HG02938 (cell line): Measurements from ENCODE around the gene DUOX1.

ENCODE experiments used
- ATAC-seq: cut with Tn5 transposase; IDR thresholded peaks from one replicate; pipeline ENCODE4 v1.9.1; 2021; ENCODE audit warnings: mild to moderate bottlenecking, moderate library complexity; ENCODE audit not compliant: unreplicated experiment

DUOX1 gene

DNA sequence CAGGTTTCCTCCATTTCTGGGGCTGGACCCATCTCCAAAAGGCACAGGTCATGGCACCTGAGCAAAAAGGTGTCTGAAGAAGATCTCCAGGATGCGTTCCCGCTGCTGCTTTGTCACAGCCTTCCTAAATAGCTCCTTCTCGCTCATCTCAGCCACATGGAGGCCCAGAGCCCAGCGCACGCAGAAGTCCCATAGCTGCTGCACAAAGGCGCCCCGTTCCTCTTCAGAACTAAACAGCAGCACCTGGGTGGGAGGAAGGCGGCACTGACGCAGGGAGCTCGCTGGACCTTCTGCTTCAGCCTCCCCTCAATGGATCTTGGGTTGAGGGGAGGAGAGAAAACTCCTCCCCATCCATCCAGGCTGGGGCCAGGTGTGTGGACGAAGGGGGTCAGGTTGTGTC, 24.2 kb upstream of the DUOX1 start:
- ATAC-seq: no peak

DNA sequence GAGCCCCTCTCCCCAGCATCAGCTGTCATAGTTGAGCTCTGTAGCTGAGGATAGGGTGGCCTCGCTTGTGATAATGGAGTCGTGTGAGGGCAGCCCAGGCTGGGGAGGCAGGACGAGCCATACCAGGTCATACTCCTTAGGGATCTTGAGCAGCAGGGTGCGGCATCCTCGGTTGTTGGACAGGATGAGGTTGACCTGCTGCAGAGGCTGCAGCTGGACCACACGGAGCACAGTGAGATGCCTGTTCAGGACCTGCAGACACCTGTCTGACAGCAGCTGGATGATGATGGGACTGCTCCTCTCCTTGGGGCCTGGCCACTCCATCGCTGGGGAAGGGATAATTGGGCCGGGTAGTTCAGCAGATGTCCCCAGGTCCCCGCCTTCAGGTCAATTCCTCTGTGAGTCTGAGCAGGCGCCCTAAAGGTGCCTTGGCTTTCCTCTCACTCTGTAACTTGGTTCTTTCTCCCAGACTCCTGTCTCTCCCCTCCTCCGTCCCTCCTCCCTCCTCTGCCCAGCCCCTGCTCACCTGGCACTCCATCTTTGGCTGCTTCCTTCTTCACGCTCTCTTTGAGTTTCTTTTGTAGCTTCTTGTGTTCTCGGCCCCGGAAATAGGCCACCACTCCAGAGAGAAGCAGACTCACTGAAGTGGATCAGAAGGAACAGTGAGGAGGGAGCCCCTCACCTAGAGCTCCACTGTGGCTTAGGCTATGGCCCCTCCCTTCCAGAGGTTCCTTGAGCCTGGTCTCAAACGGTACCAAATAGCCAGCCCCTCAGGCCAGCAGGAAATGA, 23.6 kb upstream of the DUOX1 start:
- no peak for ATAC-seq

DNA sequence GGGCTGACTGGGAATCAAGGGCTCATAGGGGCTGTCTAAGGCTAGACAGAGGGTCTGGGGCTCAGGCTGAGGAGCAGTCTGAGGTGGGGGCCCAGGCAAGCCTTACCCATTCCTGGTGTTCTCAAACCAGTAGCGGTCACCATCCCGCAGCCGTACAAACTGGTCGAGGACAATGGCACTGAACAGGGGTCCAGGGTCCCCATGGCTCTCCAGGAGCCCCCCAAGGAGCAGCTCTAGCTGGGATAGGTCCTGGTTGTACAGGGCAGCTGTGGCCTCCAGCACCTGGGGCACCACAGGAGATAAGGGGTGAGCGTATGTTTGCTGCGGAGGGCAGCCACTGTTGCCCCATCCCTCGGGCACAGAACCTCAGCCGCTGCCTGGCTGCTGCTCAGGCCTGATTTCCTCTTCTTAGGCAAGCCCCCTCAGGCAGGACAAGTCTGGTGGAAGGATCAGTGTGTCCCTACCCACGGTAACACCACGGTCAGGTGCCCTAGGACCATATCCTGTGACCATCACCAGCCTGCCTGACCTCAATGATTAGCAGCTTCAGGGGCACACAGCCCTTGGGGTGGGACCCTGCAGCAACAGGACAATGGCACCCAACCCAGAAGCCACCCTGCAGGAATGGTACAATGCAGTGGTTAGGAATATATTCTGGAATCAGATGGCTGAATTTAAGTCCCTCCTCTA, 21.7 kb upstream of the DUOX1 start:
- no peak for ATAC-seq

DNA sequence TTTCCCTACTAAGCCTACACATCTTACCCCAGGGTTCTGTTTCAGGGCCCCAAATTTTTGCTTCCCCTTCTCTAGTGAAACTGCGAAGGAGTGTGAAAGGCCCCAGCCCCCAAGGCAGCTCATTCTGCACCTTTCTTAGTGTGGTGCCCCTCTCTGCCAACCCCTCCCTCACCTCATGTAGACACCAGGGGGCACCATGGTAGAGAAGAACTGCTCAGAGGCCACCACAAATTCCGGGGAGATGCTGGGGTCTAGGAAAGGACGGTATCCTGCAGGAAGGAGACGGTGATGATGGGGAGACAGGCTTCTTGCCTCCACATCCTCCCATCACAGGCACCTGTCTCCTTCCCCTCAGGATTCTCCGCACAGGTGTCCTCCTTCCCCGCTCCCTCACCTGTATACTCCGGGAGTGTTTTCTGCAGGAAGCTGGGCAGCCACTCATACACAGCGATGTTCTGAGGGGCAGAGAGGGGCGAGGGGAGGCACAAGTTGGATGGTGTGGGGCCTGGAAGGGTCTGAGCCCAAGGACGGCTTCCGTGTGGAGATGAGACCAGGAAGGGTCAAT, 19.5 kb upstream of the DUOX1 start:
- no peak for ATAC-seq

DNA sequence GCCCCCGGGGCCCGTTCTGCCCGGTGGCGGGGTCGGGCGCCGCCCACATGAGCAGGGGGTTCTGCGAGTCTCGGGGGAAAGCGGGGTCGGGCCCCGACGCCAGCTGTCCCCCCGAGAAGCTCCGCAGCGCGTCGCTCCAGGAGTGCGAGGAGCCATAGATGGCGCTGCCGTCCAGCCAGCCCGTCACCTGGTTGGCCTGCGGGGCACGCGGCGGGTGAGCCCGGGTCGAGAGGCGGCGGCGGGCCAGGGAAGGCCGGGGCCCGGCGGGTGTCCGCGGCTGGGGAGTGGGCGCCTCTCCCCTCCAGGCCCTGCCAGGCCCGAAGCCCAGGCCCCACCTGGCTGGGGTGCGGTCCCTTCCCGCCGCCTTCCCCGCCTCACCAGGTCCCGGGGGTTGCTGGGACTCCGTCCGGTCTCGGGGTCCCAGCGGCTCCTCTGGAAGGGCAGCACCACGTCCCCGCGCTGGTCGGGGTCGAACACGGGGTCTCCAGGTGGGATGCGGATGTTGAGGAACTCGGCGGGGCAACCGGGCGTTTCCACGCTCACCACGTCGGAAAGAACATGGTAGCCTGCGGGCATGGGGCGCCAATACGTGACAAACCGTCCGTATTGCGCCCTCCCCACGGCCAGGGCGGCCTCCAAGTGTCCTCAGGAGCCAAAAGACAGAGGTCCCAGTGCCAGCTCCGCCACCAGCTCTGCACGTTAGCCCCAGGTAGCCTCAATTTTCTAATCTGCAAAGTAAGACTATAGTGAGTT, 18.2 kb upstream of the DUOX1 start:
- ATAC-seq: no peak

DNA sequence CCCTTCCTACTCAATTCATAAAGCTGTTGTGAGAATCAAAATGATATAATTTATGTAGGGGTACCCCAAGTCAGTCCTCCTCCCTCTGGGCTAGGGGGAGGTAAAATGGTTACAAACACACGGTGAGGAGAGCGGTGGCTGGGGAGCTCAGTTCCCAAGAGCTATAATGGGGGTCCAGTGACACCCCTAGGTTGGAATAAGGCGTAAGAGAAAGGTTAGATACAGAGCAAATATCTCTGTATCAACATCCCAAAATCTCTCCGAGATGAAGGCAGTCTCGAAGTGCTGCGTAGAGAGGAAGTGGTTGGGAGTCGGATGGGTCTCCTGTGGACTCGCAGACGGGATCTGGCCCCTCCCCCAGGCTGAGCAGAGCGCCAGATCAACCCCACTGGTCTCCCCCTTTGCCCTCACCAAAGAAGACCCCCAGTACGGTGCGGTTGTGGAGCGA, 17.6 kb upstream of the DUOX1 start:
- no peak for ATAC-seq

DNA sequence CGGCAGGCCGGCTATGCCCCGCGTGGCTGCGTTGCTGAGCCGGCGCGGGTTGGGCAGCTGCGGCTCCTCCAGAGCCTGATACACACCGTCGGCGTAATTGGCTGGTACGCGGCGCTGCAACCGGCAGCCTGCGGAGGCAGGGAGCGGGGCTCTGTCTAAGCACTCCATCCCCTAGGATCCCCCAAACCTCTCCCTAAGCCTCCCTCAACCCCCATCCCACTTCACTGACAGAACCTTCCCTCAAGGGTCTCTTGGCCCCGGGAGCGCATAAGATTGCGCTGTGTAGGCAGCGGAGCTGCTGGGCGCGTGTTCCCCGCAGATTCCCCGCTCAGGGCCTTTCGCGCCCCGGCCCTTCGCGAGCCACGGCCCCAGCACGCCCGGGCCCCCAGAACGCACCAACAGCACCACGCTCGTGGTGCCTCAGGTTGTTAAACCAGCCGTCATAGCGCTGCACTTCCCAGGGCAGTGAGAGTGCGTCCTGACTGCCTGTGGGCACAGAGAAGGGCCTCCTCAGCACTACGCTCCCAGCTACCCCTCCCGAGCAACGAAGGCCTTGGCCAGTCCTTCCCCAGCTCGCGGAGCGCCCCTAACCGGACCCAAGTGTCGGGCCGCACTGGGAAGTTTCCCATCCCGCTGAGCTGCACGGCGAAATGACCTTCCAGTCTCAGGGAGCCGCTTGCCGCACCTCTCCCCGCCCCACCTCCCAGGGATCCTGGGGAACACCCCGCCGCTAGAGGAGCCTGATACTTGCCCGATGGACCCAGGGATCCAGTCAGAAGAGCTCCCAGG, 17.0 kb upstream of the DUOX1 start:
- ATAC-seq: no peak

DNA sequence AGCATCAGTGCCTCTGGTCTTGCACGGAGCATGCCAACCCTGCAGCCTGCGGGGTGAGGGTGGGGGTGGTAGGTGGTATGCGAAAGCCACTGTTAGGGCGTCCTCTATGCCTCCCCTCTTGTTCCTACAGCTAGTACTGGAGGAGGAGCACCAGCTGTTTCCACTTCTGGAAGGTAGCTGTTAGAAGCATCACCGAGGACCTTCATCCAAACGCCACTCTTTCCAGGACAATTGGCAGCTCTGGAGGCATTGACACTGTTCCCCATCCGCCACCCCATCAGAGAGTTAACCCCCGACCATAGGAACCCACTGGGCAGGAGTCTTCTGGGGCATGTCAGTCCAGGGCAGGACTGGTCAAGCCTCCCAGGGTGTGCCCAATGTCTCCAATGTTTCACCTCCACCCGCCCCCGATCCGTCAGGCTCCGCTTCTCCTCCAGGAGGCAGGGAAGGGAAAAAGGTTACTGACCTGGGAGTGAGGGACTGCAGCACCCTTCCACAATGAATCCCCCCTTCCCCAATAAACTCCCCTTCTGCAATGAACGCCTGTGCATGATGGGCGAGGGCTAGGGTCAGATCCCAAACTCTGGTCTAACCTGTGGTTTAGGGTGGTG, 16.3 kb upstream of the DUOX1 start:
- ATAC-seq: no peak

DNA sequence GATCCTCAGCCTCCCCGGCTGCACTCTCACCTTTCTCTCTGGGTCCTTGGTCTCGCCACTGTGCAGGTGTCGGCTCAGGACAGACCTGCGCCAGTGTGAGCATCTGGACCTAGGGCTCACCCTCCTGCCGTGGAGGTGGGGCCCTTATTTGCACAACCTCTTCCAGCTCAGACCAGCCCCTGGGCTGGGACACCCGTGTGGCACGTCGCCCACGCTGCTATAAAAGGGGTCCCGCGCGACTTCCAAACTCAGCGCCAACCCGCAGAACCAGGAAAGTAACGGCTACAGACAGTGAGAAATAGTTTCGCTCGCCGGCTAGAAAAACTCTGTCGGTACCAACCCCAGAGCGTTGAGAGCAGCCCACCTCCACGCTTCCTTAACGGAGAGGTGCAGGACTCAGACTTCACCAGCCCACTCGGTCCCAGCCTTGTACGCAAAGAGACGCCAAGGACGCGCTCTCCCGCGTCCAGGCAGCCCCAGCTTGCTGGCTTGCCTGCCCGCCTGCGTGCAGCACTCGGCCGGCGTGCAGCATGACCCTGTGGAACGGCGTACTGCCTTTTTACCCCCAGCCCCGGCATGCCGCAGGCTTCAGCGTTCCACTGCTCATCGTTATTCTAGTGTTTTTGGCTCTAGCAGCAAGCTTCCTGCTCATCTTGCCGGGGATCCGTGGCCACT, 15.6 kb upstream of the DUOX1 start, which contains the start of the genes DUOX2 and DUOXA2:
Gene DUOX2 (minus strand): TSS at position 97 of the 675 bp plus-strand sequence. CDS start 761 bp downstream, outside the sequence.
Gene DUOXA2 (plus strand): TSS at position 251 of the 675 bp plus-strand sequence. CDS start 280 bp downstream, at position 531.
- ATAC-seq: no peak

DNA sequence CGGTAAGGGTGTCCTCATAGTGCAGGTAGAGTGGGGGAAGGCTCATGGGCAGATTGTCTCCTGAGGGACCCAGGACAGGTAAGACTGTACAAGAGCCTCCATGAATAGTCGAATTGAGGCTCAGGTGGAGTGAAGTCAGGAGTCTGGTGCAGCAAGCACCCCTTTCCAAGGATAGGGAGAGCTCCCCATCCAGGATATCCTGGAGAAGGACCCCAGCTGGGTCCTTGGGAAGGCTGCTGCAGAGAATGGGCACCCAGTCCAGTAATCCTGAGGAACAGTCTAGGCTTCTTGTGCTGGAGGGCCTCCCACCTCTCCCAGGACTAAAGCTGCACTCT, 15.1 kb upstream of the DUOX1 start:
- no peak for ATAC-seq

DNA sequence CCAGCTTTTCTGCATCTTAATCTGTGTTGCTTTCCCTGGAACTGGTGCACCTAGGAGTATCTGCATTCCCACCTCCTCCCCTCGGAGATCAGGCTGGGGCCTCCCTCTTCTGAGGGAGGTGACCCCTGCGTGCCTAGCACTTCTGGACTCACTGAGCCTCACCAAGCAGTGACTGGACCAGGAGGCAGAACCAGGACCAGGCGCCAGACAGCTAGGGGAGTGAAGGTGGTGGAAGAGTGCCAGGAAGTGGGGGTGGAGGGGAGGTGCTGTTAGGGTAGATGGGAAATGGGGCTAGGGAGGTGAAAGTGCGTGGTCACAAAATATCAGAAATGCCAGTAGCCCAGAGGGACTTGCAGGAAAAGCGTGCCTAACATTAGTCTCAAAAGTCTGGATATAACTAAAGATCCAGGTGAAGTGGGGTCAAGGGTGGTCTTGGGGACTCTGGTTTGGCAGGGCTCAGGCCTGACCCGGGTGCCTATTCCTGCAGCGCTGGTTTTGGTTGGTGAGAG, 14.4 kb upstream of the DUOX1 start:
- no peak for ATAC-seq

DNA sequence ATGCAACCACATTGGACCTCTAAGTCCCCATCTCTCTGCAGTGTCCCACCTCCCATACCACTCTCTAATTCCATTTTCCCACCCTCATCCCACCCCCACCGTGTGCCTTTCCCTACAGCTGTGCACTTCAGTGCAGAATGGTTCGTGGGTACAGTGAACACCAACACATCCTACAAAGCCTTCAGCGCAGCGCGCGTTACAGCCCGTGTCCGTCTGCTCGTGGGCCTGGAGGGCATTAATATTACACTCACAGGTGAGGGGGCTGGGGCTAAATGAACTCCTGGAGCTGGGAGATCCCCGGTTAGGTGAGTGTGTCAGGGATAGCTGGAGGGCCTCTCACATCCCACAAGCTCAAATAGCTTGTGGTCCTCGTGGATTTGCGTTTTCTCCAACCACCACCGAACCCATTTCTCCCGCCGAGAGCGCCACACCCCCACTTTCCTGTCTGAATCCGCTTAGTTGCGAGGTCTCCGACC, 13.8 kb upstream of the DUOX1 start:
- no peak for ATAC-seq

DNA sequence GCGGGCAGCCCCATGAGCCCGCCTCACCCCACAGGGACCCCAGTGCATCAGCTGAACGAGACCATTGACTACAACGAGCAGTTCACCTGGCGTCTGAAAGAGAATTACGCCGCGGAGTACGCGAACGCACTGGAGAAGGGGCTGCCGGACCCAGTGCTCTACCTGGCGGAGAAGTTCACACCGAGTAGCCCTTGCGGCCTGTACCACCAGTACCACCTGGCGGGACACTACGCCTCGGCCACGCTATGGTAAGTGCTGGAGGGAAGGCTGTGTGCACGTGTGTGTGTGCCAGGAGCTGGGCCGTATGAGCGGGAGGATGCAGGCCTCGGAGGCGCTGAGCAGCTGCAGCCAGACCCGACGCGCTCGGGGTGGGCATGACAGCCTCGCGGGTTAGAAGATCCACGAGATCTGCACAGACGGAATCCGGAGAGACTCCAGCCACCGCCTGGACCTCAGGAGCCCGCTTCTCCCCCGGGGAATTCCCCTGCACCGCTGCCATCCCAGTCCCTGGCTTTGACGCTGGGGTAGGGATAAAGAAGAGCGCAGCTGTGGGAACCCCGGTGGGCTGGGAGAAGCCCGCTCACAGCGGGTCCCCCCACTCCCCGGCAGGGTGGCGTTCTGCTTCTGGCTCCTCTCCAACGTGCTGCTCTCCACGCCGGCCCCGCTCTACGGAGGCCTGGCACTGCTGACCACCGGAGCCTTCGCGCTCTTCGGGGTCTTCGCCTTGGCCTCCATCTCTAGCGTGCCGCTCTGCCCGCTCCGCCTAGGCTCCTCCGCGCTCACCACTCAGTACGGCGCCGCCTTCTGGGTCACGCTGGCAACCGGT, 13.1 kb upstream of the DUOX1 start:
- no peak for ATAC-seq

DNA sequence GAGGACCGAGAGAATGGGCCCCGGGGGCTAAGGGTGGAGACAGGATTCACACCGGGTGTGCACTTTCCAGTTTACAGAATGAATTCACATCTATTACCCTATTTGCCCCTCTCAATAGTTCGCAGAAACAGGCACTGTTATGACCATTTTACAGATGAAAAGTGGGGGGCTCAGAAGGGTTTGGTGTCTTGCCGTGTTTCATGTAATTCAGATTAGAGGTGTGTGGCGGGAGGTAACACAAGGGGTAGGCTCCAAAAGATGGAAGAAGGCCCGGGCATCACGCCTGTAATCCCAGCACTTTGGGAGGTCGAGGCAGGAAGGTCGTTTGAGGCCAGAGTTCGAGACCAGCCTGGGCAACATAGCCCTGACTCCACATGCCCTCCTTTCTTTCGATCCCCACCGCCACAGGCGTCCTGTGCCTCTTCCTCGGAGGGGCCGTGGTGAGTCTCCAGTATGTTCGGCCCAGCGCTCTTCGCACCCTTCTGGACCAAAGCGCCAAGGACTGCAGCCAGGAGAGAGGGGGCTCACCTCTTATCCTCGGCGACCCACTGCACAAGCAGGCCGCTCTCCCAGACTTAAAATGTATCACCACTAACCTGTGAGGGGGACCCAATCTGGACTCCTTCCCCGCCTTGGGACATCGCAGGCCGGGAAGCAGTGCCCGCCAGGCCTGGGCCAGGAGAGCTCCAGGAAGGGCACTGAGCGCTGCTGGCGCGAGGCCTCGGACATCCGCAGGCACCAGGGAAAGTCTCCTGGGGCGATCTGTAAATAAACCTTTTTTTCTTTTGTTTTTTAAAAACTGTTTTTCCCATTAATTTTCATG, 12.3 kb upstream of the DUOX1 start:
- no peak for ATAC-seq

DNA sequence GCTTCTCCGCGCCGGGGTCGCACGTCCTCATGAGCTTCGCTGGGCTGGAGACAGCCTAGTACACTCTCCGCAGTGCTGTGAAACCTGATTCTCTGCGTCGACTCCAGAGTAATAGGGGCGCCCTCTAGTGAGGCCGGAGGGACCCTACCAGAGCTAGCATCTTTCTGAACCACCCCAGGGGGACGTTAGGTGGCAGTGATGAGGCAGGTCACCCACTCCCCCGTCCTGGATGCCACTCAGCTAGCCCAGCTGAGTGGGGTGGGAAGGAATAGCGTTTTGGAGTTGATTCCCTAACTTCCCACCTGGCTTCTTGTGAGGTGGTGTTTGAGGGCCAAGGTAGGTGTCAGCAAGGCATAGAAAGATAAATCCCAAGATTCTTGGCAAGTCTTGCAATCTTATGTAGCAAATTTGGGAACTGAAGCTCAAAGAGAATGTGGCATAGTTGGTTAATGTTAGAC, 11.6 kb upstream of the DUOX1 start:
- ATAC-seq: peak; percentile 94

DNA sequence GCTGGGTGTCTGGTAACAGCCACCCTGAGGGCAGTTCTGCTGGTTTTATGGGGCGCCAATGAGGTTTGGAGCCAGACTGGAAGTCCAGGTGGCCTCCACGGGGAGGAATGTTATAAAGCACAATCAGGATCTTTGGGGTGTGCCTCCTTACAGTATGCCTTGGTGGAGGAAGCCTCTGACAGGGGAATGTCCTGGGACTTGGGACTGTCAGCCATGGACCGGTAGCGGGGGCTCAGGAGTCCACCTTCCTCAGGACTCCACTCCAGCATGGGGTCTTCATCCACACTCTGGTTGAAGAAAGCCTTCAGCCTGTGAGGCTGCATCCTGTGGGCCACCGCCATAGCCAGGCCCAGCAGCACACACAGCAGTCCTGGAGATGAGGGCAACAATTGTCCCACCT, 10.8 kb upstream of the DUOX1 start:
- no peak for ATAC-seq
